BJ (cell line): ENCODE measurements around the gene MLPH. TPM values are rescaled to one million over a fixed set of nuclear protein-coding genes. Genes with fewer than 3 reads are reported as not detected.

ENCODE experiments used
- CTCF ChIA-PET: fragments of 350-600 bp; formaldehyde crosslinking; extraction: SDS; loops from one replicate; lab custom pipeline; 2021; ENCODE audit warnings: antibody characterized with exemption, inconsistent platforms; lab: Yijun Ruan, JAX
- POLR2A ChIA-PET: fragments of 300-600 bp; sonication (Branson Sonifier 250); formaldehyde crosslinking; extraction: SDS; loops from one replicate; lab custom pipeline; 2021; ENCODE audit warnings: antibody characterized with exemption; lab: Charles Lee
- DNase-seq: peaks from one replicate; pipeline ENCODE4 v3.0.0-alpha.2; 2011; ENCODE audit warnings: low read depth
- H3K27me3 ChIP-seq: 2 replicates; pipeline ENCODE4 v1.6.0; 2011; ENCODE audit warnings: low read length; ENCODE audit not compliant: control insufficient read depth, insufficient read depth
- H3K36me3 ChIP-seq: 2 replicates; pipeline ENCODE4 v1.5.1; 2011; ENCODE audit warnings: low read length; ENCODE audit not compliant: control insufficient read depth, insufficient read depth
- H3K4me3 ChIP-seq: 2 replicates; pipeline ENCODE4 v1.5.1; 2011; ENCODE audit warnings: low read depth, mild to moderate bottlenecking, control low read depth, low read length
- CTCF ChIP-seq: IDR thresholded peaks from 2 replicates; pipeline ENCODE4 v1.5.1; 2011; ENCODE audit warnings: low read depth, mild to moderate bottlenecking, control low read depth, inconsistent platforms, low read length, moderate library complexity; ENCODE audit not compliant: insufficient read depth
- polyA plus RNA-seq: library from polyadenylated mRNA; depleted of rRNA; stranded (reverse); fragments of >200 nt; gene quantifications from 2 replicates; pipeline ENCODE4 v1.2.3, GENCODE V29; 2011

MLPH gene
- polyA plus RNA-seq, 1 experiment = 18.5 TPM

GRCh38 chr2:237459741-237460174 lies 27.3 kb upstream of the MLPH start:
- ChIA-PET CTCF (interaction anchor here (0.7 to 5.4 kb wide), 6 partner anchors 9 to 53 kb away, joined by 3 to 25 read pairs (median 5); no protein-coding TSS in a partner anchor), POLR2A (interaction anchor here (0.6 kb wide), 1 partner anchor 73 kb away, joined by 4 read pairs; no protein-coding TSS in a partner anchor)
- DNase-seq = peak; percentile 73
- no peak for TF ChIP-seq CTCF
- Histone ChIP-seq H3K4me3 (no peak overlapping the region), H3K27me3 (no peaks in the 10 kb centered on the region), H3K36me3 (no peaks in the 10 kb centered on the region)

DNA sequence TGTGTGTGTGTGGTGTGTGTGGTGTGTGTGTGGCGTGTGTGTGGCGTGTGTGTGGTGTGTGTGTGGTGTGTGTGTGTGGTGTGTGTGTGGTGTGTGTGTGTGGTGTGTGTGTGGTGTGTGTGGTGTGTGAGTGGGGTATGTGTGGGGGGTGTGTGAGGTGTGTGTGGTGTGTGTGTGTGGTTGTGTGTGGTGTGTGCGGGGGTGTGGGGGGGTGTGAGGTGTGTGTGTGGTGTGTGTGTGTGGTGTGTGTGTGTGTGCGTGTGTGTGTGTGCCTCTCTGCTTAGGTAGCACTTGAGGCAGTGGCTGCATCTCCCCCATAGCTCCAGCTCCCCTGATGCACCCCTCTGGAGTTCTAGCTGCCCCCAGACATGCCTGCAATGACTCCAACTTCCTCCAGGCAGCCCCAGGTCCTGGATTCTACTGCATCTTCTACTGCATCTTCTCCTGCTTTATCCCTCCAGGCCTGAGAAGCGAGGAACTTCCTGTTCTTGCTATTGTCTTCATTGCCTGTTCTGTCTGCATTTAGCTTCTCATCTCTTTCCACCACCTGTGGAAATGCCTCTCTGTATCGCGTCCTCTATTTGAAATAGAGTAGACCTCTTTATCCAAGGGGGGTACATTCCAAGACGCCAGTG lies 22.2 kb upstream of the MLPH start:
- ChIA-PET POLR2A (interaction anchor here (0.6 kb wide), 1 partner anchor 9 kb away, joined by 3 read pairs; no protein-coding TSS in a partner anchor), CTCF (interaction anchor here (1.0 to 2.5 kb wide), 4 partner anchors 10 to 107 kb away, joined by 3 to 12 read pairs (median 10); no protein-coding TSS in a partner anchor)
- no peak for TF ChIP-seq CTCF
- H3K27me3 ChIP-seq = no peaks in the 10 kb centered on the region
- no peak overlapping the region for H3K4me3 ChIP-seq
- DNase-seq = no peak
- H3K36me3 ChIP-seq = no peaks in the 10 kb centered on the region

DNA sequence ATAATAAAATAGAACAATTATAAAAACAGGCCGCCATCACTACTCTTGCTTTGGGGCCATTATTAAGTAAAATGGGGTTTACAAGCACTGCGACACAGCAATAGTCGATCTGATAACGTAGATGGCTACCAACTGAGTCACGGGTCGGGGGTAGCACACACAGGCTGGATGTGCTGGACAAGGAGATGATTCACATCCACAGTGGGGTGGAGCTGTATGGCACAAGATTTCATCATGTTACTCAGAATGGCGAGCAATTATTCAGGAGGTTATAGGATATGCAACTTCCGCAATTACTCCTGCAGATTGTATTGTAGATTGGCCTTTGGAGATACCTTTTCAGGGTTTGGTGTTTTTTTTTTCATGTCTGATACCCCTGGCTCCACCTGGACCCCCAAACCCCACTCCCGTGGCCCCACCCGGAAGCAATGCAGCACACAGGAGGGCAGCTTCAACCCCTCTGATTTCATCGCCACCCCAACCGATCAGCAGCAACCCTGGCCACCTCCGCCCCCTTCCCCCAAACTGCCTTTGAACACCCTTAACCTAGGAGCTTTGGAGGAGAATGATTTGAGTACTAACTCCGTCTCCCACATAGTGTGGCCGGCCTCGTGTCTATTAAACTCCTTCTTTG lies 21.4 kb upstream of the MLPH start:
- no peak overlapping the region for H3K4me3 ChIP-seq
- no peaks in the 10 kb centered on the region for H3K27me3 ChIP-seq
- peak; percentile 86 for DNase-seq
- ChIA-PET POLR2A (no interaction called here), CTCF (interaction anchor here (1.0 to 2.5 kb wide), 5 partner anchors 9 to 106 kb away, joined by 3 to 12 read pairs (median 10); no protein-coding TSS in a partner anchor)
- no peak for TF ChIP-seq CTCF
- H3K36me3 ChIP-seq = no peaks in the 10 kb centered on the region

- DNase-seq = no peak
- H3K4me3 ChIP-seq = no peak overlapping the region
- H3K36me3 ChIP-seq = no peaks in the 10 kb centered on the region
- ChIA-PET CTCF (interaction anchor here (1.0 to 2.5 kb wide), 5 partner anchors 9 to 106 kb away, joined by 3 to 12 read pairs (median 10); no protein-coding TSS in a partner anchor), POLR2A (no interaction called here)
- no peaks in the 10 kb centered on the region for H3K27me3 ChIP-seq
- no peak for TF ChIP-seq CTCF
Observed at GRCh38 chr2:237466211-237466610, 20.8 kb upstream of the MLPH start.
